Fibroblast of skin of left quadriceps (primary cell): ENCODE results near the gene COX10.
"Not testable (repeated sequence)": the region's sequence is repeated elsewhere in the genome, so short reads cannot be mapped to it uniquely, and the experiment has no call there.

Experiments
- DNase-seq, 2 experiments: peaks; one replicate each; pipeline ENCODE4 v3.0.0-alpha.2; 2013; ENCODE audit warnings: low read depth in 2 of 2

Gene COX10

GRCh38 chr17:14123619-14124278 is 54.4 kb downstream of the COX10 start:
- DNase-seq: no peak

- DNase-seq: no peak
Measured at GRCh38 chr17:14124854-14125253, 55.5 kb downstream of the COX10 start.

- no peak for DNase-seq
Measured at GRCh38 chr17:14125518-14126137, 56.3 kb downstream of the COX10 start.

- DNase-seq: no peak
Measured at GRCh38 chr17:14133104-14133503, 63.8 kb downstream of the COX10 start.

- no peak for DNase-seq
Measured at GRCh38 chr17:14134456-14134855, 65.2 kb downstream of the COX10 start.

GRCh38 chr17:14135906-14136590 is 66.7 kb downstream of the COX10 start:
- no peak for DNase-seq

GRCh38 chr17:14138649-14139048 is 69.3 kb downstream of the COX10 start:
- no peak for DNase-seq

GRCh38 chr17:14143688-14144087 is 74.4 kb downstream of the COX10 start:
- DNase-seq: no peak

- DNase-seq: no peak
Measured at GRCh38 chr17:14144508-14144907, 75.2 kb downstream of the COX10 start.

GRCh38 chr17:14149751-14150150 is 80.4 kb downstream of the COX10 start:
- DNase-seq: no peak

- DNase-seq: no peak
Measured at GRCh38 chr17:14150619-14151018, 81.3 kb downstream of the COX10 start.

- no peak for DNase-seq
Measured at GRCh38 chr17:14152721-14153120, 83.4 kb downstream of the COX10 start.

GRCh38 chr17:14153374-14153773 is 84.1 kb downstream of the COX10 start:
- no peak for DNase-seq

GRCh38 chr17:14156689-14157088 is 87.4 kb downstream of the COX10 start:
- peak; percentile 86 to 87 for DNase-seq

- DNase-seq: no peak
Measured at GRCh38 chr17:14157822-14158221, 88.5 kb downstream of the COX10 start.

GRCh38 chr17:14158707-14159106 is 89.4 kb downstream of the COX10 start:
- DNase-seq: no peak

GRCh38 chr17:14161419-14161818 is 92.1 kb downstream of the COX10 start:
- no peak for DNase-seq

- no peak for DNase-seq
Measured at GRCh38 chr17:14165616-14166015, 96.3 kb downstream of the COX10 start.

- not testable (repeated sequence) for DNase-seq
Measured at GRCh38 chr17:14167831-14168230, 98.5 kb downstream of the COX10 start.

GRCh38 chr17:14168582-14168981 is 99.3 kb downstream of the COX10 start:
- no peak for DNase-seq

- no peak for DNase-seq
Measured at GRCh38 chr17:14169287-14169686, 100.0 kb downstream of the COX10 start.

- DNase-seq: no peak
Measured at GRCh38 chr17:14169901-14170300, 100.6 kb downstream of the COX10 start.

GRCh38 chr17:14176989-14177388 is 107.7 kb downstream of the COX10 start:
- DNase-seq: not testable (repeated sequence)
